Trophoblast cell (in vitro differentiated cells and primary cell): ENCODE results near the gene MLXIPL.

Experiments
- DNase-seq, 2 donors: peaks; one replicate each; pipeline ENCODE4 v3.0.0-alpha.2; 2016
- H2AFZ ChIP-seq: 2 replicates; pipeline ENCODE4 v1.6.1; 2013; ENCODE audit warnings: low read length, moderate library complexity, mild to moderate bottlenecking; ENCODE audit not compliant: insufficient read depth, poor library complexity
- H2AK5ac ChIP-seq: 2 replicates; pipeline ENCODE4 v1.6.1; 2013; ENCODE audit warnings: mild to moderate bottlenecking, low read length
- H2BK120ac ChIP-seq: 2 replicates; pipeline ENCODE4 v1.6.1; 2013; ENCODE audit warnings: low read length, mild to moderate bottlenecking, moderate library complexity; ENCODE audit not compliant: insufficient read depth, poor library complexity
- H2BK12ac ChIP-seq: 2 replicates; pipeline ENCODE4 v1.6.1; 2013; ENCODE audit warnings: mild to moderate bottlenecking, low read length, moderate library complexity
- H2BK5ac ChIP-seq: 2 replicates; pipeline ENCODE4 v1.6.1; 2013; ENCODE audit warnings: low read length, low read depth, moderate library complexity, mild to moderate bottlenecking; ENCODE audit not compliant: poor library complexity
- H3K14ac ChIP-seq: 2 replicates; pipeline ENCODE4 v1.6.1; 2013; ENCODE audit warnings: mild to moderate bottlenecking, low read length
- H3K18ac ChIP-seq: 2 replicates; pipeline ENCODE4 v1.6.1; 2013; ENCODE audit warnings: mild to moderate bottlenecking, low read length
- H3K23ac ChIP-seq: 2 replicates; pipeline ENCODE4 v1.6.1; 2013; ENCODE audit warnings: low read length
- H3K27ac ChIP-seq: 2 replicates; pipeline ENCODE4 v1.5.1; 2013; ENCODE audit warnings: low read depth, mild to moderate bottlenecking, inconsistent platforms, low read length, moderate library complexity
- H3K27me3 ChIP-seq: 2 replicates; pipeline ENCODE4 v1.6.1; 2013; ENCODE audit warnings: inconsistent platforms, mild to moderate bottlenecking, low read length, moderate library complexity; ENCODE audit not compliant: insufficient read depth
- H3K36me3 ChIP-seq, 2 experiments: 1 replicate in 1 of 2; 2 replicates in 1 of 2; pipeline ENCODE4 v1.6.1; 2013; ENCODE audit warnings: low read length in 2 of 2, mild to moderate bottlenecking in 2 of 2, moderate library complexity in 1 of 2; ENCODE audit not compliant: insufficient read depth in 2 of 2, control insufficient read depth in 1 of 2
- H3K4ac ChIP-seq: 2 replicates; pipeline ENCODE4 v1.6.1; 2013; ENCODE audit warnings: low read depth, mild to moderate bottlenecking, low read length, moderate library complexity
- H3K4me1 ChIP-seq, 2 experiments: 1 replicate in 1 of 2; 2 replicates in 1 of 2; pipeline ENCODE4 v1.6.1; 2013; ENCODE audit warnings: low read length in 2 of 2, mild to moderate bottlenecking in 2 of 2, moderate library complexity in 1 of 2; ENCODE audit not compliant: insufficient read depth in 2 of 2, control insufficient read depth in 1 of 2
- H3K4me2 ChIP-seq: 2 replicates; pipeline ENCODE4 v1.6.1; 2013; ENCODE audit warnings: inconsistent platforms, mild to moderate bottlenecking, low read length, moderate library complexity
- H3K4me3 ChIP-seq: 2 replicates; pipeline ENCODE4 v1.5.1; 2013; ENCODE audit warnings: mild to moderate bottlenecking, low read depth, low read length, inconsistent platforms
- H3K79me1 ChIP-seq: one replicate; pipeline ENCODE4 v1.6.1; 2013; ENCODE audit warnings: low read length
- H3K79me2 ChIP-seq: 2 replicates; pipeline ENCODE4 v1.6.1; 2013; ENCODE audit warnings: low read length, mild to moderate bottlenecking; ENCODE audit not compliant: control insufficient read depth, insufficient read depth, poor library complexity
- H3K9ac ChIP-seq: 2 replicates; pipeline ENCODE4 v1.6.1; 2013; ENCODE audit warnings: mild to moderate bottlenecking, low read length
- H3K9me3 ChIP-seq: 2 replicates; pipeline ENCODE4 v1.6.1; 2013; ENCODE audit warnings: low read depth, mild to moderate bottlenecking, control low read depth, inconsistent platforms, low read length; ENCODE audit not compliant: insufficient read depth
- H4K12ac ChIP-seq: 2 replicates; pipeline ENCODE4 v1.6.1; 2013; ENCODE audit warnings: low read depth, mild to moderate bottlenecking, low read length, moderate library complexity
- H4K8ac ChIP-seq: 2 replicates; pipeline ENCODE4 v1.6.1; 2013; ENCODE audit warnings: low read depth, mild to moderate bottlenecking, low read length, moderate library complexity
- H4K91ac ChIP-seq: one replicate; pipeline ENCODE4 v1.6.1; 2013; ENCODE audit warnings: low read depth, mild to moderate bottlenecking, low read length, moderate library complexity
- WGBS: extraction: QIAGEN DNeasy Blood & Tissue Kit; methylation state at CpG from one replicate; pipeline ENCODE4 v1.1.7; 2013; ENCODE audit warnings: missing lambda C conversion rate; ENCODE audit not compliant: insufficient read length, insufficient coverage; ENCODE audit errors: extremely low coverage; 5-methylcytosine and 5-hydroxymethylcytosine counted together

MLXIPL gene

GRCh38 chr7:73626814-73627213 lies 2.5 kb upstream of the MLXIPL start:
- Histone ChIP-seq H4K91ac (no peak overlapping the region), H3K4me2 (no peak overlapping the region), H4K12ac (no peak overlapping the region), H3K27ac (no peak overlapping the region), H2BK12ac (no peak overlapping the region), H2BK120ac (no peak overlapping the region), H3K79me2 (no peaks in the 10 kb centered on the region), H2AFZ (no peak overlapping the region), H3K4me1 (peaks cover 0 to 14% of the 10 kb centered on the region in 2 experiments), H3K9me3 (no peaks in the 10 kb centered on the region), H3K18ac (no peak overlapping the region), H2AK5ac (no peak overlapping the region), H3K23ac (no peak overlapping the region), H3K14ac (no peak overlapping the region), H3K4me3 (no peak overlapping the region), H4K8ac (no peak overlapping the region), H3K36me3 (no peaks in the 10 kb centered on the region), H3K27me3 (peaks cover 19% of the 10 kb centered on the region), H3K9ac (no peak overlapping the region), H2BK5ac (no peak overlapping the region), H3K4ac (no peak overlapping the region), H3K79me1 (no peaks in the 10 kb centered on the region)
- DNase-seq: no peak
- whole genome bisulfite sequencing: no CpG with 5 or more reads among the region's 3 CpGs

- Histone ChIP-seq H3K36me3 (no peaks in the 10 kb centered on the region), H4K8ac (no peak overlapping the region), H2AK5ac (no peak overlapping the region), H3K4me2 (no peak overlapping the region), H3K27ac (no peak overlapping the region), H4K12ac (no peak overlapping the region), H3K4ac (no peak overlapping the region), H2BK5ac (no peak overlapping the region), H3K79me2 (no peaks in the 10 kb centered on the region), H2BK12ac (no peak overlapping the region), H3K4me1 (peaks cover 0 to 14% of the 10 kb centered on the region in 2 experiments), H3K79me1 (no peaks in the 10 kb centered on the region), H4K91ac (no peak overlapping the region), H2BK120ac (no peak overlapping the region), H3K9me3 (no peaks in the 10 kb centered on the region), H2AFZ (no peak overlapping the region), H3K23ac (no peak overlapping the region), H3K9ac (no peak overlapping the region), H3K18ac (no peak overlapping the region), H3K27me3 (peaks cover 19% of the 10 kb centered on the region), H3K14ac (no peak overlapping the region), H3K4me3 (no peak overlapping the region)
- no CpG with 5 or more reads among the region's 11 CpGs for WGBS
- no peak for DNase-seq
Observed at GRCh38 chr7:73625276-73625675, 954 bp upstream of the MLXIPL start.

GRCh38 chr7:73624669-73625001 lies 313 bp upstream of the MLXIPL start:
- no peak overlapping the region for H4K12ac ChIP-seq
- no peak overlapping the region for H3K27ac ChIP-seq
- no peak overlapping the region for H3K18ac ChIP-seq
- H3K4me3 ChIP-seq: no peak overlapping the region
- H3K23ac ChIP-seq: no peak overlapping the region
- H3K79me1 ChIP-seq: no peaks in the 10 kb centered on the region
- no peak overlapping the region for H4K8ac ChIP-seq
- DNase-seq: no peak
- H3K27me3 ChIP-seq: peaks cover 19% of the 10 kb centered on the region
- H3K9ac ChIP-seq: no peak overlapping the region
- H2BK120ac ChIP-seq: no peak overlapping the region
- no peaks in the 10 kb centered on the region for H3K36me3 ChIP-seq
- no peak overlapping the region for H3K14ac ChIP-seq
- no peak overlapping the region for H2AK5ac ChIP-seq
- H2BK5ac ChIP-seq: no peak overlapping the region
- H3K79me2 ChIP-seq: no peaks in the 10 kb centered on the region
- no peak overlapping the region for H4K91ac ChIP-seq
- H3K4me1 ChIP-seq: peaks cover 0 to 14% of the 10 kb centered on the region in 2 experiments
- H2AFZ ChIP-seq: no peak overlapping the region
- H3K4me2 ChIP-seq: no peak overlapping the region
- WGBS: no CpG with 5 or more reads among the region's 9 CpGs
- H3K4ac ChIP-seq: no peak overlapping the region
- no peak overlapping the region for H2BK12ac ChIP-seq
- H3K9me3 ChIP-seq: no peaks in the 10 kb centered on the region

- Histone ChIP-seq H3K27me3 (peaks cover 19% of the 10 kb centered on the region), H3K14ac (no peak overlapping the region), H3K18ac (no peak overlapping the region), H3K9ac (no peak overlapping the region), H4K8ac (no peak overlapping the region), H2BK120ac (no peak overlapping the region), H3K9me3 (no peaks in the 10 kb centered on the region), H4K91ac (no peak overlapping the region), H3K27ac (no peak overlapping the region), H3K23ac (no peak overlapping the region), H3K79me2 (no peaks in the 10 kb centered on the region), H3K4me3 (no peak overlapping the region), H3K36me3 (no peaks in the 10 kb centered on the region), H2AK5ac (no peak overlapping the region), H3K4me1 (peaks cover 0 to 14% of the 10 kb centered on the region in 2 experiments), H3K79me1 (no peaks in the 10 kb centered on the region), H2BK5ac (no peak overlapping the region), H3K4me2 (peak overlapping the region; percentile 6), H2AFZ (no peak overlapping the region), H2BK12ac (no peak overlapping the region), H4K12ac (no peak overlapping the region), H3K4ac (no peak overlapping the region)
- no peak for DNase-seq
- WGBS: no CpG with 5 or more reads among the region's 58 CpGs
Observed at GRCh38 chr7:73622909-73623797, 1.2 kb downstream of the MLXIPL start.
